D721Med (cell line): Measurements from ENCODE around the gene SLC14A1.

ENCODE experiments used
- DNase-seq: peaks from one replicate; pipeline ENCODE4 v3.0.0; 2011; ENCODE audit warnings: low spot score; ENCODE audit not compliant: insufficient read length
- FAIRE-seq: peaks from 2 replicates; lab custom pipeline; 2011; peaks lifted over from hg19 to GRCh38; lab: Jason Lieb, UNC
- TF ChIP-seq, protein P1 (sequence below): IDR thresholded peaks from 2 replicates; pipeline ENCODE4 v1.5.1; 2012; ENCODE audit warnings: mild to moderate bottlenecking, control low read depth; ENCODE audit not compliant: insufficient read depth; ENCODE audit errors: missing control alignments

SLC14A1 gene

DNA sequence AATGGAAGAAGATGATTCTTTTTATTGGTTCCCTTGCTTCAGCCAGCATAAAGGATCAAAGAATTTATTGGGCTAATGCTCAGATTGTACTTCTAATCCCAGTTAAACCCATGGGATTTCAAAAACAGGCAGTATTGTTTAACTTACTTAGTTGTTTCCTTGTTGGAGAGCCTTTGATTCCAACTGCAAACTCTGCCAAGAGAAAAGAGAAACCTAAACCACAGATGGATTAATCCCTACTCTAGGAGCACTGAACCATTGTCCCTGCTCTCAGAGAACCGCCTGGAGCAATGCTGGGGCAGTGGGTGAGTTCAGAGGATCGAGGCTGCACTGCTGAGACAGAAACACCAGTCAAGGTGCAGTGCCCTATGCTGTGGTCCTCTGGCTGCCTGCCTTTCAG is 56.6 kb downstream of the SLC14A1 start:
- DNase-seq (no peak), FAIRE-seq (no peak)
- TF ChIP-seq, protein P1, sequence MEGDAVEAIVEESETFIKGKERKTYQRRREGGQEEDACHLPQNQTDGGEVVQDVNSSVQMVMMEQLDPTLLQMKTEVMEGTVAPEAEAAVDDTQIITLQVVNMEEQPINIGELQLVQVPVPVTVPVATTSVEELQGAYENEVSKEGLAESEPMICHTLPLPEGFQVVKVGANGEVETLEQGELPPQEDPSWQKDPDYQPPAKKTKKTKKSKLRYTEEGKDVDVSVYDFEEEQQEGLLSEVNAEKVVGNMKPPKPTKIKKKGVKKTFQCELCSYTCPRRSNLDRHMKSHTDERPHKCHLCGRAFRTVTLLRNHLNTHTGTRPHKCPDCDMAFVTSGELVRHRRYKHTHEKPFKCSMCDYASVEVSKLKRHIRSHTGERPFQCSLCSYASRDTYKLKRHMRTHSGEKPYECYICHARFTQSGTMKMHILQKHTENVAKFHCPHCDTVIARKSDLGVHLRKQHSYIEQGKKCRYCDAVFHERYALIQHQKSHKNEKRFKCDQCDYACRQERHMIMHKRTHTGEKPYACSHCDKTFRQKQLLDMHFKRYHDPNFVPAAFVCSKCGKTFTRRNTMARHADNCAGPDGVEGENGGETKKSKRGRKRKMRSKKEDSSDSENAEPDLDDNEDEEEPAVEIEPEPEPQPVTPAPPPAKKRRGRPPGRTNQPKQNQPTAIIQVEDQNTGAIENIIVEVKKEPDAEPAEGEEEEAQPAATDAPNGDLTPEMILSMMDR: no peak

DNA sequence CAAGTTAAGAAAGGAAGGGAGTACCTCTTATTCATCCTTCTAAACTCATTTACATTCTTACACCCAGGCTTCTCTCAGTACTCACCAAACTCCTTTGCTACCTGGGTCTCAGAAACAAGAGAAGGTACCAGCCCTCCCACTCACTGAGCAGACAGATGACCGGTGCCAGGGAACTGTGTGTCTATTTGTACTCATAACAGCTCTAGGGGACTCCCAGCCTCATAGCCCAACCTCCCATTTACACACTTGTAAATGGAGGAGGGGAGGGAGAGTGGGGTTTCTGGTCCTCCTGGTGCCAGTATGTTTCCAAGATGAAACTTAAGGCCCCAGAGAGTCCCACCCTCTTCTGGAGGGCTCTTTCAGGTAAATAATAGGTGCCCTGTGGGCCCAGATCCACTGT is 58.7 kb downstream of the SLC14A1 start:
- TF ChIP-seq, protein P1: no peak
- DNase-seq: no peak
- no peak for FAIRE-seq

GRCh38 chr18:45783097-45784075 is 59.4 kb downstream of the SLC14A1 start:
- FAIRE-seq (no peak), DNase-seq (no peak)
- TF ChIP-seq, protein P1: no peak

DNA sequence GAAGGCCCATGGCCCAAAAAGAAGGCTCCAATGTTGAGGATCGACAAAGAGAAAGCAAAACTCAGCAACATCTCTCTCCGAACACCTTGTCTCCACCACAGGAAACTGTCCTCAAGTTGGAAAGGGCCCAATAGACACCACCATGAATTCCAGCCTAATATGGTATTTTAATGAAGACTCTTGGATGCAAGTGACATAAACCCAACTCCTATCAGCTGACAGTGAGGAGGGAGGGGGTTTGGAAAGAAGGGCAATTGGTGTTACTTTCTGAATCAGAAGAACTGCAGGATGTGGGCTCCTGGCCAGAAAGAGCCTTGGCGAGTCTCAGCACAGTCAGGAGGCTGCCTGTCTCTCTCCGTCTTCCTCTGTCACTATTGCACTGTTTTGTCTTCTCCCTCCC is 61.2 kb downstream of the SLC14A1 start:
- DNase-seq (no peak), FAIRE-seq (no peak)
- TF ChIP-seq, protein P1: no peak

GRCh38 chr18:45786941-45787340 is 63.0 kb downstream of the SLC14A1 start:
- TF ChIP-seq, protein P1: no peak
- FAIRE-seq: no peak
- DNase-seq: no peak

DNA sequence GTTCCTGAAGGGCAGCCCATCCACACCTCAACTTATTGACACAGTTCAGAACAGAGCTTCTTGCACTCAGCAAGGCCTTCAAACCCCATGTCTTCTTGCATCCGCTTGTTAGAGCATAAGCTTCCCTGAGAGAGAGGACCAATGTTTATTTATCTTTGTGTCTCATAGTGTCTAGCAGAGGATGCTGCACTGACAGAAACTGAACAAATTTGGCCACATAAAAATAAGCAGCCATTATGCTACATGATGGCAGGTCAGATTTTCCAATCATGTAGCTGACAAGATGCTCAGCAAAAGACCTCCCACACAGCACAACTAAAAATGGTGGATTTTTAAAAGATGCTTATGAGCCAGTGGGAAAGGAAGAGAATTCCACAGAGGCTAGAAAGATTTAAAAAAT is 63.4 kb downstream of the SLC14A1 start:
- TF ChIP-seq, protein P1: no peak
- DNase-seq (no peak), FAIRE-seq (no peak)

GRCh38 chr18:45788861-45789260 is 64.9 kb downstream of the SLC14A1 start:
- DNase-seq: no peak
- TF ChIP-seq, protein P1: no peak
- no peak for FAIRE-seq
